Activated T-cell treated with anti-CD3 and anti-CD28 coated beads, Interleukin-2, amount 50 U/mL, for 48 hours (primary cell): ENCODE results near the gene CEACAM1.
"Not testable (repeated sequence)": the region's sequence is repeated elsewhere in the genome, so short reads cannot be mapped to it uniquely, and the experiment has no call there.

Source experiments
- DNase-seq, 2 experiments: peaks; one replicate each; pipeline ENCODE4 v3.0.0-alpha.2; 2020

CEACAM1 gene

GRCh38 chr19:42547929-42548328 is 19.6 kb upstream of the CEACAM1 start:
- no peak for DNase-seq

- DNase-seq: no peak
Measured at GRCh38 chr19:42546831-42547500, 18.7 kb upstream of the CEACAM1 start.

- no peak for DNase-seq
Measured at GRCh38 chr19:42544146-42544545, 15.9 kb upstream of the CEACAM1 start.

GRCh38 chr19:42542791-42543190 is 14.5 kb upstream of the CEACAM1 start:
- DNase-seq: no peak

- peak in 1 of 2 experiments; percentile 8 for DNase-seq
Measured at GRCh38 chr19:42540071-42540553, 11.8 kb upstream of the CEACAM1 start.

GRCh38 chr19:42538841-42539709 is 10.8 kb upstream of the CEACAM1 start:
- peak in 1 of 2 experiments; percentile 7 for DNase-seq

GRCh38 chr19:42535276-42535675 is 7.0 kb upstream of the CEACAM1 start:
- not testable (repeated sequence) for DNase-seq

- DNase-seq: no peak
Measured at GRCh38 chr19:42534391-42534790, 6.1 kb upstream of the CEACAM1 start.

- DNase-seq: no peak
Measured at GRCh38 chr19:42532891-42533290, 4.6 kb upstream of the CEACAM1 start.

- no peak for DNase-seq
Measured at GRCh38 chr19:42531313-42531712, 3.0 kb upstream of the CEACAM1 start.

GRCh38 chr19:42529248-42529764 is 1.0 kb upstream of the CEACAM1 start:
- DNase-seq: peak; percentile 80 to 84

- no peak for DNase-seq
Measured at GRCh38 chr19:42524943-42525342, 3.3 kb downstream of the CEACAM1 start.

GRCh38 chr19:42524250-42524649 is 4.0 kb downstream of the CEACAM1 start:
- no peak for DNase-seq

GRCh38 chr19:42522262-42522661 is 6.0 kb downstream of the CEACAM1 start:
- DNase-seq: not testable (repeated sequence)

- no peak for DNase-seq
Measured at GRCh38 chr19:42521346-42522030, 6.8 kb downstream of the CEACAM1 start.

GRCh38 chr19:42519108-42519507 is 9.2 kb downstream of the CEACAM1 start:
- DNase-seq: no peak

- DNase-seq: no peak
Measured at GRCh38 chr19:42516771-42517170, 11.5 kb downstream of the CEACAM1 start.

GRCh38 chr19:42515241-42515832 is 12.9 kb downstream of the CEACAM1 start:
- no peak for DNase-seq

- no peak for DNase-seq
Measured at GRCh38 chr19:42514449-42514848, 13.8 kb downstream of the CEACAM1 start.

- DNase-seq: peak; percentile 29 to 31
Measured at GRCh38 chr19:42512743-42513304, 15.5 kb downstream of the CEACAM1 start.

- no peak for DNase-seq
Measured at GRCh38 chr19:42512130-42512636, 16.1 kb downstream of the CEACAM1 start.

- no peak for DNase-seq
Measured at GRCh38 chr19:42511340-42511739, 16.9 kb downstream of the CEACAM1 start.
